ENCODE results near the gene CHADL. TPM values are rescaled to one million over a fixed set of nuclear protein-coding genes. Genes with fewer than 3 reads are reported as not detected.

Gene CHADL
- total and polyA plus RNA-seq, 10 of the 15 experiments (the other 5 are each of a cell fraction or from before 2014, with no cell fraction given): 0.24 TPM; not detected in 9

- no peak overlapping the region for H3K9ac ChIP-seq (ENCODE audit: control insufficient read depth, insufficient read depth, low read length)
- FAIRE-seq (no peak), DNase-seq (ENCODE audit: low read depth, low spot score) (no peak), ATAC-seq (no peak)
- peaks cover 2 to 19% of the 10 kb centered on the region in 2 experiments for H3K36me3 ChIP-seq (ENCODE audit: control insufficient read depth in 2 of 2, insufficient read depth in 2 of 2, low read length in 1 of 2)
- H3K4me2 ChIP-seq (ENCODE audit: control insufficient read depth, insufficient read depth): no peak overlapping the region
- POLR2A ChIA-PET: no interaction called here
- H4K20me1 ChIP-seq (ENCODE audit: control insufficient read depth, insufficient read depth): no peaks in the 10 kb centered on the region
- in situ Hi-C loops (cut with MboI) (no loop called here), intact Hi-C loops (cut with micrococcal nuclease; ENCODE audit: unreplicated experiment) (no loop called here)
- H3K4me1 ChIP-seq (ENCODE audit: control insufficient read depth, insufficient read depth, low read length): no peaks in the 10 kb centered on the region
- no peak for TF ChIP-seq ASH2L (IDR thresholded peaks at IDR 0.05; ENCODE audit: borderline replicate concordance, low read depth)
- TF ChIP-seq TBL1XR1 (IDR thresholded peaks at IDR 0.05; ENCODE audit: low read depth, low read length): no peak
- TF ChIP-seq IKZF1 (conservative IDR thresholded peaks at IDR 0.05): no peak
- TF ChIP-seq ESRRA (IDR thresholded peaks at IDR 0.05; ENCODE audit: low read length): no peak
- no peak for TF ChIP-seq CEBPB (IDR thresholded peaks at IDR 0.05; ENCODE audit: borderline replicate concordance in 1 of 2, low read depth in 2 of 2, low read length in 2 of 2)
- TF ChIP-seq NR2C2 (IDR thresholded peaks at IDR 0.05; ENCODE audit: borderline replicate concordance, control insufficient read depth, insufficient read length, low read depth): no peak
- TF ChIP-seq MLLT1 (IDR thresholded peaks at IDR 0.05): no peak
- no peak for TF ChIP-seq NR2F1 (conservative IDR thresholded peaks at IDR 0.05)
- no peak for TF ChIP-seq TAF1 (IDR thresholded peaks at IDR 0.05; ENCODE audit: borderline replicate concordance, low read depth, low read length)
- no peak for TF ChIP-seq RCOR1 (conservative IDR thresholded peaks at IDR 0.05; ENCODE audit: low read depth, low read length)
- no peak for TF ChIP-seq CHD2 (IDR thresholded peaks at IDR 0.05; ENCODE audit: borderline replicate concordance, low read depth, low read length)
- TF ChIP-seq RB1 (IDR thresholded peaks at IDR 0.05; ENCODE audit: borderline replicate concordance): no peak
- TF ChIP-seq SMC3 (IDR thresholded peaks at IDR 0.05; ENCODE audit: borderline replicate concordance, low read length): no peak
- CTCF ChIA-PET: no interaction called here
- BruUV-seq (replicated peaks): no TSS peak
- WGBS (ENCODE audit: insufficient coverage, insufficient replicate concordance, low lambda C conversion rate, missing lambda C conversion rate): 80% methylated on average over 6 of the region's 6 CpGs
- SMC1A ChIA-PET (ENCODE audit: uncharacterized antibody, unreplicated experiment): no interaction called here
- H3K79me2 ChIP-seq (ENCODE audit: control insufficient read depth, insufficient read depth, low read length): no peaks in the 10 kb centered on the region
- H3K27me3 ChIP-seq (replicated peaks in 1 of 2; ENCODE audit: control insufficient read depth in 2 of 2, insufficient read depth in 2 of 2, low read length in 1 of 2): no peaks in the 10 kb centered on the region
- H3K4me3 ChIP-seq: no peak overlapping the region
- no peaks in the 10 kb centered on the region for H3K9me3 ChIP-seq (replicated peaks; ENCODE audit: control insufficient read depth, insufficient read depth, low read length)
- H3K27ac ChIP-seq (ENCODE audit: control insufficient read depth, insufficient read depth): no peak overlapping the region
- H2AFZ ChIP-seq (ENCODE audit: control insufficient read depth, low read depth, low read length): no peak overlapping the region
- RAD21 ChIA-PET (ENCODE audit: unreplicated experiment): no interaction called here
Observed at GRCh38 chr22:41229215-41229614, 11.5 kb downstream of the CHADL start.
